GM18517 (cell line): ENCODE data around the gene SPATS2L.

ENCODE experiments used
- ATAC-seq: cut with Tn5 transposase; IDR thresholded peaks from one replicate; pipeline ENCODE4 v1.9.1; 2021; ENCODE audit warnings: mild to moderate bottlenecking, moderate library complexity; ENCODE audit not compliant: unreplicated experiment

The SPATS2L gene

GRCh38 chr2:200404615-200405014, 98.1 kb downstream of the SPATS2L start:
- no peak for ATAC-seq

GRCh38 chr2:200405599-200406298, 99.3 kb downstream of the SPATS2L start:
- ATAC-seq = peak; percentile 58

DNA sequence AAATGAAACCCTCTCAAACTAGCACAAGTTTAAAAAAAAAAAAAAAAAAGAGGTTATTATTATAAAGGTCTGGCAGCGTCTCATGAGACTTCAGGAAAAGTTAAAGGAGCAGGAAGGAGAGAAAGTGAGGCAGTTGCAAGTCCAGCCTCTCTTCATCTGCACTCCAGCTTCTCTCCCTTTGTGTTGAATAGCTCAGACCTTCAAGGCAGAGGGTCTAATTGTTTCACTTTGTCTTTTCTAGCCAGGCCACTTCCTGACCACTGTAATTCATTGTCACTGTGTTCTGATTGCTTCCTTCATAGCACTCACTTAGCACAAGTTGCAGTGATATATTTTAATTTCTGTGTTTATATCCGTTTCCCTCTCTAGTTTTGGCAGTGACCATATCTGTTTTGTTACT, 99.9 kb downstream of the SPATS2L start:
- peak; percentile 66 for ATAC-seq

GRCh38 chr2:200408428-200409316, 102.2 kb downstream of the SPATS2L start:
- ATAC-seq = no peak

GRCh38 chr2:200411831-200412230, 105.3 kb downstream of the SPATS2L start:
- ATAC-seq = no peak

GRCh38 chr2:200414367-200414766, 107.9 kb downstream of the SPATS2L start:
- ATAC-seq = no peak

- no peak for ATAC-seq
These were observed 109.0 kb downstream of the SPATS2L start for GRCh38 chr2:200415455-200415854.

DNA sequence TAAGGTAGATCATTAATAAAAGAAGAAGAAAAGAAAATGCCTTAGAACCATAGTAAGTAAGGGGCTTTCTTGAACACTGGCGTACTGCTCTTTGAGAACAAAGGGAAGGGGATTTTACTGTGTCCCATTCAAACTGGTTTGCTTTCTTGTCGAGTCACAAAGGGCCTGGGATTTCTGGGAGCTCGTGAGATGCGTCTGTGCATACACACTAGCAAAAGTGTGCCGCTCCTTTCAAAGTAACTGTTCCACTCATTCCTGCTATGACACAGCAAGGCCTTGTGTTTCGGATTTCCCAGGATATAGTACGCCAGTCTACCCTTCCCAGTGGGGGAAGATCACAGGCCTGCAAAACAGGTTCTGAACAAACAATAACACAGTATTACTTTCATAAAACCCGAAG, 110.4 kb downstream of the SPATS2L start:
- ATAC-seq = no peak

DNA sequence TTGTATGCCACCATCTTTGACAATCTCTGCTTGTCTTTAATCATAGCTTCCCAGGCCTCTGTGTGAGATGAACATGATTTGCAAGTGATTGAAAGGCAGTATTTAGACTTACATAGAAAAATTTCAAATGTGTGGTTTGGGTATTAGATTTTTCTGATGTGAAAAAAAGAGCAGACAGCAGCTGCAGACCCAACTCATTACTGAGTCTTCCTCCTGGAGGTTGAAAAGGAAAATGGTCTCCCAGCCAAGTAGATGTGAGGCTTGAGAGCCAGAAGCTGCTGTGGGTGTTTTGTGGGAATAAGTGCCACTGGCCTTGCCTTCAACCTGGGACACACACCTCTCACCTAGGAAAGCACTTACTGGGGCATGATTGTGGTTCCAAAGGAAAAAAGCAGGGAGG, 110.9 kb downstream of the SPATS2L start:
- ATAC-seq = no peak

GRCh38 chr2:200418399-200418798, 111.9 kb downstream of the SPATS2L start:
- no peak for ATAC-seq

DNA sequence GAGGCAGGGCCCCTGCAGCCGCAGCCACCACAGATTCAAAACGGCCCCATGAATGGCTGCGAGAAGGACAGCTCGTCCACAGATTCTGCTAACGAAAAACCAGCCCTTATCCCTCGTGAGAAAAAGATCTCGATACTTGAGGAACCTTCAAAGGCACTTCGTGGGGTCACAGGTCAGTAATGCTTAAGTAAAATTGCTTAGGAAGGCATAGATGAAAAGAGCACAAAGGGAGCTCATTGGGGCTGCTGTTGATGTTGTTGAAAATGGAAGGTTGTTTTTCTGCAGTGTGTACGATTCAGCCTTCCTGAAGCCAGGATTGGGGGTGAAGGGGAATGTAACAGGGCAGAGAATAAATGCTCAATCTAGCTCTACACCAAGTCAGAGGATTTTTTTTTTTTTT, 112.8 kb downstream of the SPATS2L start:
- no peak for ATAC-seq

GRCh38 chr2:200421270-200421669, 114.8 kb downstream of the SPATS2L start:
- ATAC-seq = no peak

DNA sequence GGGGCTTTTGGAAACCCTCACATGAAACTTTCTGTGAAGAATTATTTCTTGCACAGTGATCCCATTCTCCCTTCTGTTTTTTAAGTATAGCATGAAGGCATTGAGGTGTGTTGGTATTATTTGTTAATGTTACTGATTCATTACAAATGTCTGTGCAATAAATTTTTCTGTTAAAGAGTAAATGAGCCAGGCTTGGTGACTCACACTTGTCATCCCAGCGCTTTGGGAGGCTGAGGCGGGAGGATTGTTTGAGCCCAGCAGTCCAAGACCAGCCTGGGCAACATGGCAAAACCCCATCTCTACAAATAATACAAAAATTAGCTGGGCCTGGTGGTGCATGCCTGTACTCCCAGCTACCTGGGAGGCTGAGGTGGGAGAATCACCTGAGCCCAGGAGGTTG, 115.6 kb downstream of the SPATS2L start:
- ATAC-seq = no peak

DNA sequence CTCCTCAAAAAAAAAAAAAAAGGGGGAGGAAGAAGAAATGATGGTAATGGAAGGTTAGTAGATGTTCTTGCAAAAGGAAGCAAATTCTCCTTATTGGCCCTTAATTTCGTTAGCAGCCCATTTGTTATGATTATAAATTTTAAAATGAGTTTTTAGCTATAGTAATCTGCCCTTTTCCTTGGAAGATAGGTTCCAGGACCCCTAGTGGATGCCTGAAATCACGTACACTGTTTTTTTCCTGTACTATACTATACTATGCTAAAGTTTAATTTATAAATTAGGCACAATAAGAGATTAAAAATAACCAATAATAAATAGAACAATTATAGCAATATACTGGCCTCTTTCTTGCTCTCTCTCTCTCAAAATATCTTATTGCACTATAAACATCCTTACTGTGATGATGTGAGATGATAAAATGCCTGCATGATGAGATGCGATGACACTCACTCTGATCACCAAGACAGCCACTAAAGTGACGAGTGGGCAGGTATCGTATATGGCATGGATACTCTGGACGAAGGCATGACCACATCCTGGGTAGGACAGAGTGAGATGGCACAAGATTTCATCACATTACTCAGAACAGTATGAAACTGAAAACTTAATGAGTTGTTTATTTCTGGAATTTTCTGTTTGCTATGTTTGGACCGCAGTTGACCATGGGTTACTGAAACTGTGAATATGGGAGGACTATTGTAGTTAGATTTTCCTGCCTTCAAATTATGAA, 116.2 kb downstream of the SPATS2L start:
- ATAC-seq = no peak

DNA sequence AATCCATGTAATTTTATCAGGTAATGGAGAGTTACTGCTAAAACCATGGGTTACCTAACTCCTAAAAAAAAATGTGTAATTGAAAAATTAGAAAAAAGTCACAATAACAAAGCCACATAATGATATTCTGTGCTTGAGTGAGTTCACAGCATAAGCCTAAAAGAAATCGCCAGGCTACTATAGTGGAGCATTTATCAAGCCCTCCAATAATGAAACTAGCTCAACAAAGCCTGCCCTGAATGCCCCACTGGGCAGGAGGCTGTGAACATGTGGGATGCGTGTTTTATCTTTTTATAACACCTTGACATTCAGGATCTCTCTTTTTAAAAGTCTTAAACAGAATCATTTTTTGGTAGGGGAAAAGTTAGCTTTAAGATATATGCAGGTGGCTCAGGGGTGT, 117.0 kb downstream of the SPATS2L start:
- ATAC-seq = no peak

- no peak for ATAC-seq
These were observed 118.7 kb downstream of the SPATS2L start for GRCh38 chr2:200425026-200425821.

DNA sequence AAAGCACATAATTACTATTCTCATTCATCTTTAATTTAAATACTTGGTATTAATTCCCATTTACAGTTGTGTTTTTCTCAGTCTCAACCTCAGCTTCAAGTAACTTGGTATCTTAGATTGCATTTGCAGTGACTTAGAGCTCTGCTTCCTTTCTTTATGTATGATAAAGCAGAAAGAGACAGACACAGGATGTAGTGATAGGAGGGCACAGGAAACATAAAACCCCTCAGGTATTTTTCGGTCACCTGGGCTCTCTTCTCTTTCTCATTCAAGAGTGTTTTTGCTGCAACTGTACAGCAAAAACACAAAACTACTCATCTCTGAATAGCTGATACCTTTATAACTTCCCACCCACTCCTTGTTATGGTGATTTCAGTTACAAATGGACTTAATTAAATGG, 120.3 kb downstream of the SPATS2L start:
- no peak for ATAC-seq

DNA sequence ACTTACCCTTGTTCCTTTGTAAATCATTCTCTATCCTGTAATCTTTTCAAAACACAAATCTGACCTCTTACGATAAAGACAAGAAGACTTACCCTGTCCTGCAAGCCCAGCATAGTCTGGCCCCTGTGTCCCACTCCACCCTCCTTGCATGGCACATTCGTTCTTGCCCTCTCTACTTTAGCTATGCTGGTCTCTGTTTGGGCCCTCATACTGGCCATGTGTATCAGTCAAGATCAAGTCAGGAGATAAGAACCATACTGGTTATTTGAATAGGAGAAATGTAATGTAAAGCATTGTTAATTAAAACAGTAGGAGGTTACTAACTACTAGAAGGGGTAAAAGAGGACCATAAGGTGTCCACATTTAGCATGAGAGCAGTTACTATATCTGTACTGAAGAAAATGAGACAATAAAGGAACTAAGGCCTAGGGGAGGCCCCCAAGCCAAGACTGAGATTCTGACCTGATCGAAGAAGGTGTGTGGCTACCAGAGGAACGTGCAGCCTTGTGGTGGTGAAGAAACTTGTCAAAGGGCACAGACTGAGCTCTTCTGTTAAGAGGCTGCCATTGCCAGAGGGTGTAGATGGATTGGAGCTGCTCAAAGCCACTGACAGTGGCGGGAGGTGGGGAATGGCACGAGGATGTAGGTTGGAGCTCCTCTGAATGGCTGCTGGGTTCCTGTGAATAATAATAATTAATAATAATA, 122.6 kb downstream of the SPATS2L start:
- ATAC-seq = no peak

DNA sequence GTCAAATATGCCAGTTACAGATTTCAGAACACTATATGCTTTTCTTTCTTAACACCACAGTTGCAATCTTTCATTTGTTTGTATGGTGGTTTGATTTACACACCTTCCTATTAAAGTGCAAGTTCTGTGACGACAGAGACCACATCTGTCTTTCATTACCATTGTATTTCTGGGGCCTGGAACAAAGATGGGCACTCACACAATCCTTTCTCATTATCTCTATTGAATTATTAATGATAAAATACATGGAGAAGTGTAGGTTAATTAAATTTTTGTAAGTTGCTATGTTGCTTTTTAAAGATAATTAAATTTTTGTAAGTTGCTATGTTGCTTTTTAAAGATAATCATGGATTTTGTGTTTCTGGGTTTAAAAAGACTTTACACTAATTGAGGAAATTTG, 123.5 kb downstream of the SPATS2L start:
- no peak for ATAC-seq
